ENCODE measurements around the gene OBSCN. TPM values are rescaled to one million over a fixed set of nuclear protein-coding genes. Genes with fewer than 3 reads are reported as not detected.

The OBSCN gene
- total RNA-seq, 1 donor from 2014 or later = 5.1 TPM

- peak within 1 kb of the TSS; percentile 85 for H2AFZ ChIP-seq (replicated peaks)
- H3K9me3 ChIP-seq (ENCODE audit: low read depth) = no peaks in the 10 kb centered on the region
- H3K4me3 Mint-ChIP-seq = peak within 1 kb of the TSS; percentile 84
- peaks cover 6% of the 10 kb centered on the region for H3K4me1 ChIP-seq
- H3K36me3 Mint-ChIP-seq = peaks cover 16% of the 10 kb centered on the region
- H3F3A ChIP-seq (ENCODE audit: low read depth) = peaks cover 15% of the 10 kb centered on the region
- peaks cover 10% of the 10 kb centered on the region for H3K4me1 Mint-ChIP-seq
- H4K20me1 ChIP-seq (ENCODE audit: low read depth) = peaks cover 5% of the 10 kb centered on the region
- peaks cover 10% of the 10 kb centered on the region for H3K27me3 Mint-ChIP-seq (ENCODE audit: insufficient read depth, low read depth)
- H3K4me2 ChIP-seq = peak within 1 kb of the TSS; percentile 86
- DNase-seq (ENCODE audit: low spot score) = peak; percentile 91
- peak within 1 kb of the TSS; percentile 87 for H3K27ac Mint-ChIP-seq
- H3K9ac ChIP-seq = no peak within 1 kb of the TSS
- no peaks in the 10 kb centered on the region for H3K79me2 ChIP-seq (ENCODE audit: low read depth)
- peak; percentile 36 for TF ChIP-seq EZH2 (IDR thresholded peaks at IDR 0.05)
- peak; percentile 62 for TF ChIP-seq CTCF (IDR thresholded peaks at IDR 0.05)
- TF ChIP-seq EZH2phosphoT487 (IDR thresholded peaks at IDR 0.05) = peak; percentile 40
- H3K27ac ChIP-seq = no peak within 1 kb of the TSS
- peaks cover 61% of the 10 kb centered on the region for H3K27me3 ChIP-seq
- no peaks in the 10 kb centered on the region for H3K36me3 ChIP-seq
- H3K9me3 Mint-ChIP-seq = no peaks in the 10 kb centered on the region
- peak within 1 kb of the TSS; percentile 58 for H3K4me3 ChIP-seq
Observed at GRCh38 chr1:228416217-228416933, 208.5 kb downstream of the OBSCN start, which contains the start of gene TRIM17. TSS of gene TRIM17 (minus strand) at chr1:228416861. CDS start at chr1:228415072, 1,789 bp downstream.

GRCh38 chr1:228417061-228417460 lies 209.2 kb downstream of the OBSCN start:
- Histone ChIP-seq H3K79me2 (ENCODE audit: low read depth) (no peaks in the 10 kb centered on the region), H4K20me1 (ENCODE audit: low read depth) (peaks cover 5% of the 10 kb centered on the region), H3K9me3 (ENCODE audit: low read depth) (no peaks in the 10 kb centered on the region), H3F3A (ENCODE audit: low read depth) (peaks cover 15% of the 10 kb centered on the region), H3K4me3 (peak overlapping the region; percentile 58), H3K4me1 (peaks cover 6% of the 10 kb centered on the region), H2AFZ (replicated peaks) (no peak overlapping the region), H3K27me3 (peaks cover 68% of the 10 kb centered on the region), H3K4me2 (peak overlapping the region; percentile 86), H3K9ac (no peak overlapping the region), H3K36me3 (no peaks in the 10 kb centered on the region), H3K27ac (no peak overlapping the region)
- H3K4me3 Mint-ChIP-seq = no peak overlapping the region
- H3K9me3 Mint-ChIP-seq = no peaks in the 10 kb centered on the region
- H3K27ac Mint-ChIP-seq = no peak overlapping the region
- peaks cover 14% of the 10 kb centered on the region for H3K36me3 Mint-ChIP-seq
- TF ChIP-seq CTCF (IDR thresholded peaks at IDR 0.05) (no peak), EZH2 (IDR thresholded peaks at IDR 0.05) (no peak), EZH2phosphoT487 (IDR thresholded peaks at IDR 0.05) (no peak)
- H3K4me1 Mint-ChIP-seq = peaks cover 10% of the 10 kb centered on the region
- DNase-seq (ENCODE audit: low spot score) = no peak
- H3K27me3 Mint-ChIP-seq (ENCODE audit: insufficient read depth, low read depth) = peaks cover 11% of the 10 kb centered on the region

GRCh38 chr1:228417483-228418203 lies 209.8 kb downstream of the OBSCN start:
- H3K4me2 ChIP-seq = no peak overlapping the region
- H4K20me1 ChIP-seq (ENCODE audit: low read depth) = peaks cover 5% of the 10 kb centered on the region
- no peak overlapping the region for H3K27ac ChIP-seq
- H3K36me3 ChIP-seq = no peaks in the 10 kb centered on the region
- H3K36me3 Mint-ChIP-seq = peaks cover 11% of the 10 kb centered on the region
- no peak overlapping the region for H2AFZ ChIP-seq (replicated peaks)
- peaks cover 11% of the 10 kb centered on the region for H3K27me3 Mint-ChIP-seq (ENCODE audit: insufficient read depth, low read depth)
- no peak for DNase-seq (ENCODE audit: low spot score)
- H3K9ac ChIP-seq = no peak overlapping the region
- H3K27me3 ChIP-seq = peaks cover 73% of the 10 kb centered on the region
- no peaks in the 10 kb centered on the region for H3K9me3 Mint-ChIP-seq
- H3K4me1 ChIP-seq = peaks cover 6% of the 10 kb centered on the region
- H3K9me3 ChIP-seq (ENCODE audit: low read depth) = no peaks in the 10 kb centered on the region
- H3K79me2 ChIP-seq (ENCODE audit: low read depth) = no peaks in the 10 kb centered on the region
- no peak overlapping the region for H3K4me3 ChIP-seq
- no peak overlapping the region for H3K4me3 Mint-ChIP-seq
- peaks cover 13% of the 10 kb centered on the region for H3K4me1 Mint-ChIP-seq
- H3F3A ChIP-seq (ENCODE audit: low read depth) = peaks cover 15% of the 10 kb centered on the region
- H3K27ac Mint-ChIP-seq = no peak overlapping the region
- TF ChIP-seq CTCF (IDR thresholded peaks at IDR 0.05) (no peak), EZH2 (IDR thresholded peaks at IDR 0.05) (no peak), EZH2phosphoT487 (IDR thresholded peaks at IDR 0.05) (no peak)
